Immature natural killer cell (primary cell): Measurements from ENCODE around the gene PRDM16. TPM values are rescaled to one million over a fixed set of nuclear protein-coding genes. Genes with fewer than 3 reads are reported as not detected.

Source experiments
- DNase-seq, 3 donors: peaks; one replicate each; pipeline ENCODE4 v3.0.0; 2022; ENCODE audit warnings: mixed read lengths in 1 of 3
- H3K27ac Mint-ChIP-seq, 6 donors: one replicate each; pipeline ENCODE4 v1.8.0; 2020; ENCODE audit warnings: mixed read lengths in 6 of 6, mild to moderate bottlenecking in 5 of 6, inconsistent platforms in 4 of 6, moderate library complexity in 3 of 6
- H3K27me3 Mint-ChIP-seq, 3 donors: one replicate each; pipeline ENCODE4 v1.8.0; 2020 to 2021; ENCODE audit warnings: low read depth in 3 of 3, mild to moderate bottlenecking in 3 of 3, mixed read lengths in 3 of 3, moderate library complexity in 3 of 3, inconsistent platforms in 1 of 3
- H3K36me3 Mint-ChIP-seq, 3 donors: one replicate each; pipeline ENCODE4 v1.8.0; 2020; ENCODE audit warnings: mixed read lengths in 3 of 3, inconsistent platforms in 2 of 3, mild to moderate bottlenecking in 2 of 3
- H3K4me1 Mint-ChIP-seq, 2 donors: one replicate each; pipeline ENCODE4 v1.8.0; 2020; ENCODE audit warnings: inconsistent platforms in 2 of 2, mild to moderate bottlenecking in 2 of 2, mixed read lengths in 2 of 2, moderate library complexity in 1 of 2
- H3K4me3 Mint-ChIP-seq, 5 donors: one replicate each; pipeline ENCODE4 v1.8.0; 2020; ENCODE audit warnings: mild to moderate bottlenecking in 5 of 5, mixed read lengths in 5 of 5, inconsistent platforms in 3 of 5, moderate library complexity in 3 of 5
- H3K9me3 Mint-ChIP-seq, 6 donors: one replicate each; pipeline ENCODE4 v1.8.0; 2020; ENCODE audit warnings: mild to moderate bottlenecking in 6 of 6, mixed read lengths in 6 of 6, inconsistent platforms in 4 of 6, moderate library complexity in 3 of 6
- polyA plus RNA-seq, 3 donors: library from polyadenylated mRNA; unstranded; fragments of 300-500 nt; fragmentation: Illumina TruSeq; gene quantifications; one replicate each; pipeline ENCODE4 v1.2.3, GENCODE V29; 2021

PRDM16 gene
- polyA plus RNA-seq, 3 donors from 2014 or later: 0.17 to 0.29 (median 0.22) TPM

DNA sequence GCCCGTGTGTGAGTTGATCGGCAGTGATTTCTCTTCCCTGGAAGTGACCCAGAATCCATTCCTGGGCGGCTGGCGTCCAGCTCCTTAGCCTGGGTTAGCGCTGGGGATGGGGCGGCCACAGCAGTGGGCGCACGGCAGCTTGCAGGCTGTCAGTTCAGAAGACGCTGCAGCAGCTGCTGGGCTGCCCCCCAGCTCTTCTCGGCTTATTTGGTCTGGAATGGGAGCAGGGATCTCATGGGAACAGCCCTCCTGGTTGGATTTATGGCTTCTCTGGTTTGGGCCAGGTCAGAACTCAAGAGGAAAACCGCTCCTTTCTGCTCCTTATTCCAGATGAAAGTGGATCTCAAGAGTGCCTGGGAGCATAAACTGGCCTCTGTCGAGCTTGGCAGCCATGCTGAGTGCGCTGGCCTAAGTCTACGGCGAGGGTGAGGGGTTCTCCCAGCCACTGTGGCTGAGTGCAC, 148.2 kb downstream of the PRDM16 start:
- Mint-ChIP-seq H3K9me3 (no peaks in the 10 kb centered on the region), H3K4me3 (no peak overlapping the region), H3K4me1 (no peaks in the 10 kb centered on the region), H3K27ac (no peak overlapping the region), H3K36me3 (no peaks in the 10 kb centered on the region), H3K27me3 (peaks cover 0 to 5% (median 3%) of the 10 kb centered on the region in 3 donors)
- DNase-seq: no peak

- peaks cover 0 to 5% (median 3%) of the 10 kb centered on the region in 3 donors for H3K27me3 Mint-ChIP-seq
- no peaks in the 10 kb centered on the region for H3K9me3 Mint-ChIP-seq
- no peaks in the 10 kb centered on the region for H3K4me1 Mint-ChIP-seq
- H3K36me3 Mint-ChIP-seq: no peaks in the 10 kb centered on the region
- no peak overlapping the region for H3K27ac Mint-ChIP-seq
- H3K4me3 Mint-ChIP-seq: no peak overlapping the region
- DNase-seq: no peak
Observed at GRCh38 chr1:3217979-3218679, 149.1 kb downstream of the PRDM16 start.

GRCh38 chr1:3219005-3219790, 150.2 kb downstream of the PRDM16 start:
- Mint-ChIP-seq H3K27ac (no peak overlapping the region), H3K36me3 (no peaks in the 10 kb centered on the region), H3K27me3 (peaks cover 0 to 5% (median 3%) of the 10 kb centered on the region in 3 donors), H3K9me3 (no peaks in the 10 kb centered on the region), H3K4me3 (no peak overlapping the region), H3K4me1 (no peaks in the 10 kb centered on the region)
- no peak for DNase-seq

GRCh38 chr1:3219791-3220467, 150.9 kb downstream of the PRDM16 start:
- Mint-ChIP-seq H3K27me3 (peaks cover 0 to 5% (median 3%) of the 10 kb centered on the region in 3 donors), H3K4me1 (no peaks in the 10 kb centered on the region), H3K36me3 (no peaks in the 10 kb centered on the region), H3K4me3 (no peak overlapping the region), H3K9me3 (no peaks in the 10 kb centered on the region), H3K27ac (no peak overlapping the region)
- no peak for DNase-seq

- DNase-seq: no peak
- Mint-ChIP-seq H3K4me3 (no peak overlapping the region), H3K27ac (no peak overlapping the region), H3K36me3 (no peaks in the 10 kb centered on the region), H3K4me1 (no peaks in the 10 kb centered on the region), H3K9me3 (no peaks in the 10 kb centered on the region), H3K27me3 (peaks cover 0 to 5% (median 0%) of the 10 kb centered on the region in 3 donors)
Observed at GRCh38 chr1:3221112-3222041, 152.4 kb downstream of the PRDM16 start.

DNA sequence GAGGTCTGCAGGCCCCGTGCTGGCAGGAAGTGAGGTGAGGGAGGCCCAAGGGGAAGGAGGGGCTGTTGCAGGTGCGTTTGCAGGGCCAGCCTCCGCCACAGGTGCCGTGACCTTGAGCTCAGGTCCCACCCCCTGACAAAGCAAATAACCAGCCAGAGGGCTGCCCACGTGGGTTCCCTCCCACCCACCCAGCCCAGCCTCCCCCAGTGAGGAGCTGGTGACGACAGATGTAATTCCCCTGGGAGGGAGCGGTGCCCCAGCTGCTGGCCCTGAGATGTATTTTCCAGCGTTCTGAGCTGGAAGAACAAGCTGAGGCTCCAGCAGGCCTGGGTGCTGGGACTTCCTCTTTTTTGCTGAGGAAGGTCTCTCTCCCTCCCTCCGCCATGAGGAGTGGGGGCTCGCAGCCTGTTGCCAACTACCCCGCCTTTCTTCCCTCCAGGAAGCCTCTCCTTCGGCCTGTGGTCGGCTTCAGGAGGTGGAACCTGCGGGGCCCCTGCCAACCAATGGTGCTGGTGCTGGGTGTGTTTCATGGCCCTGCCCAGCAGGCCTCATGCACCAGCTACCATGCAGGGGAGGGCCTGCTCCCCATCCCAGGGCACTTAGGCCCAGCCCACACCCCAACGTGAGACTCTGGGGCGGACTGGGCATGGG, 153.2 kb downstream of the PRDM16 start:
- Mint-ChIP-seq H3K9me3 (no peaks in the 10 kb centered on the region), H3K4me3 (no peak overlapping the region), H3K36me3 (no peaks in the 10 kb centered on the region), H3K4me1 (no peaks in the 10 kb centered on the region), H3K27ac (no peak overlapping the region), H3K27me3 (peaks cover 0 to 5% (median 0%) of the 10 kb centered on the region in 3 donors)
- no peak for DNase-seq

DNA sequence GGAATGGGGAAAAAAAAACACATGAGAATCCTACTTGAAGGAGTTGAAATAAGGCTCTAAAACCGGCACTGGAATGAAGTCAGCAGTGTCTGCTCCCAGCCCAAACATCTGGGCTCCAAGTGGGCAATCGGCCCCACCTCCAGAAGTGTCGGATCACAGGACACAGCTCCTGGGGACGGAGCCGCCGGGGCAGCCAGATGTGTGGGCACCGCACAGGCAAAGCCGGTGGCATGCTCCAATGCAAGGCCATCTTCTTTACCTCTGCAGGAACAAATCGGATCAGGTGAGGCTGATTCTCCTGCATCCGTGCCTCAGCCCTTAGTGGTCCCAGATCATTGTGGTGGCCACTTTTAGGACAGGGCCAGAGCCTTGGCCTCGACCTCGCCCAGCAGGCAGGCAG, 156.7 kb downstream of the PRDM16 start:
- Mint-ChIP-seq H3K27ac (no peak overlapping the region), H3K4me1 (no peaks in the 10 kb centered on the region), H3K36me3 (no peaks in the 10 kb centered on the region), H3K4me3 (no peak overlapping the region), H3K27me3 (peaks cover 0 to 3% (median 2%) of the 10 kb centered on the region in 3 donors), H3K9me3 (no peaks in the 10 kb centered on the region)
- no peak for DNase-seq

- no peaks in the 10 kb centered on the region for H3K4me1 Mint-ChIP-seq
- H3K36me3 Mint-ChIP-seq: no peaks in the 10 kb centered on the region
- DNase-seq: no peak
- no peaks in the 10 kb centered on the region for H3K9me3 Mint-ChIP-seq
- no peak overlapping the region for H3K27ac Mint-ChIP-seq
- H3K4me3 Mint-ChIP-seq: no peak overlapping the region
- peaks cover 0 to 2% (median 0%) of the 10 kb centered on the region in 3 donors for H3K27me3 Mint-ChIP-seq
Observed at GRCh38 chr1:3226191-3226590, 157.2 kb downstream of the PRDM16 start.

DNA sequence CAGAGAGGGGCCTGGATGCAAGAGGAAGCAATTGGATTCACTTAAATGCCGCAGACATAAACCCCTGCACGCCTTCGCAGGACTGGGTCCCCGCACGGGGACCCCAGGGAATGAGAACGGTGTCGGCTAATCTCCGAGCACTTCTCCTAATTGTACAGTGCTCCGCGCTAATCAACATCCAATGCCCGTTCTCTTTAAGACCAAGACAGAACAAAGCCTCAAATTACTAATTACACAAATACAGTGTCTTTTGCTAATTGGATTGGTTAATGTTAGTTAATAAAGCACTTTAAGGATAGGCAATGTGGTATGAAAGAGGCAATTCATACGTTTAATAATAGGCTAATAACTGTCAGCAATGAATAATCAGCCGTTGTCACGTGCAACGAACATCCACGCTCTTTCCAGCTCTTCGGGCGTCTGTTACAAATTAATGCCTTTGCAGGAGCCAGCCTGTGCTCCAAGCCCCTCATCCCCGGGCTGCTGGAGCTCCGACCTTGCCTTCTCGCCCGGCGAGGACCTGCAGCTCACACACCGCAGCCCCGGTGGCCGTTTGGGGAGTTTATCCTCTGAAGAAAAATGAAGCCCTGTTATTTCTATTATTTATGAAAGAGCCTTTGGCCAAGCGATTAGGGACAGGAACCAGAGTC, 157.8 kb downstream of the PRDM16 start:
- Mint-ChIP-seq H3K9me3 (no peaks in the 10 kb centered on the region), H3K36me3 (no peaks in the 10 kb centered on the region), H3K27me3 (peaks cover 0 to 2% (median 0%) of the 10 kb centered on the region in 3 donors), H3K4me1 (no peaks in the 10 kb centered on the region), H3K4me3 (no peak overlapping the region), H3K27ac (no peak overlapping the region)
- DNase-seq: no peak

DNA sequence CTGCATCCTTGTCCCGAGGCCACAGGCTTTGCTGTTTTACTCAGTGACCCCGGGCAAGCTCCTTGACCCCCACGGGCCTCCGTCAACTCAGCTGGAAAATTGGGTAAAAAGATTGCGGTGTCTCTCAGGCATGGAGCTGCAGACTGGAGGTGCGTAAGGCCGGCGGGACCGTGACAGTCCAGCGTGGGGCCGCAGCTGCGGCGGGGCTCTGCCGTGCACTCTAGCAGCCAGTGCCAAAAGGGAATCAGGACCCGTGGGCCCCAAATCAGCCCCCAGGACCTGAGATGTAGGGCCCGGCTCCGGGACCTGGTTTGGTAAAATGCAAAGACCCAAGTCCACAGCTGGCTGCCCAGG, 158.3 kb downstream of the PRDM16 start:
- DNase-seq: no peak
- H3K36me3 Mint-ChIP-seq: no peaks in the 10 kb centered on the region
- no peak overlapping the region for H3K27ac Mint-ChIP-seq
- peaks cover 0 to 2% (median 0%) of the 10 kb centered on the region in 3 donors for H3K27me3 Mint-ChIP-seq
- H3K4me3 Mint-ChIP-seq: no peak overlapping the region
- no peaks in the 10 kb centered on the region for H3K9me3 Mint-ChIP-seq
- no peaks in the 10 kb centered on the region for H3K4me1 Mint-ChIP-seq

DNA sequence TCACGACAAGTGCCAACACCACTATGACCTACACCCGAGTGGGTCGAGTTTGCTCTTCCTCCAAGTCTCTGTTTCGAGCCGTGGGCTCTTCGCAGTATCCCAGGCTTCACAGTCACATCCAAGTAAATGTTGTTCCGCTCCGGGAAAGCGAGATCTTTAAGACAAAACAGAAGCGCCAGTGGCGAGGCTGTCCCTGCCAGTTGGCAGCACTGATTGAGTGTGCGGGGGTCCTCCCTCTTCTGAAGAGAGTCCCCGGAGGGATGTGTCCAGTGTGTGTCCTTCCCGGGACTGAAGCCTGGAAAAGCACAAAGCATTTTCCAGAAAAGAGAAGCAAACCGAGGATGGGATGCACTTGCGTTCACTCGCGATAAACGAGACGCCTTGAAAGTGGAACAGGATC, 158.9 kb downstream of the PRDM16 start:
- Mint-ChIP-seq H3K9me3 (no peaks in the 10 kb centered on the region), H3K36me3 (no peaks in the 10 kb centered on the region), H3K27me3 (peaks cover 0 to 2% (median 0%) of the 10 kb centered on the region in 3 donors), H3K27ac (no peak overlapping the region), H3K4me3 (no peak overlapping the region), H3K4me1 (no peaks in the 10 kb centered on the region)
- no peak for DNase-seq

- Mint-ChIP-seq H3K27ac (no peak overlapping the region), H3K4me1 (no peaks in the 10 kb centered on the region), H3K27me3 (peaks cover 0 to 2% (median 0%) of the 10 kb centered on the region in 3 donors), H3K4me3 (no peak overlapping the region), H3K9me3 (no peaks in the 10 kb centered on the region), H3K36me3 (no peaks in the 10 kb centered on the region)
- DNase-seq: no peak
Observed at GRCh38 chr1:3229081-3229725, 160.2 kb downstream of the PRDM16 start.
